ENCODE data around the gene SLC23A1. TPM values are rescaled to one million over a fixed set of nuclear protein-coding genes. Genes with fewer than 3 reads are reported as not detected.

SLC23A1 gene
- total and polyA plus RNA-seq, 2 of the 13 experiments (the other 11 are each of a cell fraction or from before 2014, with no cell fraction given) = 6.0 to 6.6 TPM

DNA sequence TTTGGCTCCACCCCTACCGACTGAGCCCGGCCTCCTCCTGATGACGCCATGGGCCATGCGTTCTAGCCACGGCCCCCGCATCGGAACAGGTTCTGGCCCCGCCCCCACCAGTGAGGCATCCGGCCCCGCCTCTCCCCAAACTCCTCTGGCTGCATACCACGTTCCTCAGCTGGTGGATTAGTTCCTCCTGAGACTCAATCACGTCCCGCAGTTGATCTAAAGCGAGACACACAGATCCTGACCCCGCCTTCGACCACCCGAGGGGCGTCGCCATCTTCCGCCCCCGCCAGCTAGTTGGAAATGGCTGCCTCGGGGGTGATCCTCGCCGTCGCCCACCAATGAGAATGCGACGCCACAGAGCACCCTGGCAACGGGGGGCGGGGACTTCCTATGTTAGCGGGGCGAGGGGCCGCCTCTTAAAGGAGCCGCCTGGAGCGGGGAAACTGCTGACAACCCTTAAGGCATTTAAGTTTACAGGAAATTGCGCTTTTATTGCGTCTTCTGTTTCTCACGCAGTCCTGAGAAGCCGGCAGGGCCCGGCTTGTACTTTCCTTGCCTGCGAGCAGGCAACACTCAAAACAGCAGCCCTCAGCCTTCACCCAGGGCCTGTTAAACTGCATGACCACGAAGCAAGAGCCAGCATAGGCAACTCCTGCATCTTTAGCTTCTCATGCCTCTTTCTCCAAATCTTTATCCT lies 20.8 kb upstream of the SLC23A1 start, which contains the start of gene SPATA24 (continued):
- TF ChIP-seq NCOR1 (IDR thresholded peaks at IDR 0.05; ENCODE audit: borderline replicate concordance, low read length) = peak; percentile 41; the same call in 1 of the 2 replicates
- TF ChIP-seq, protein P1, sequence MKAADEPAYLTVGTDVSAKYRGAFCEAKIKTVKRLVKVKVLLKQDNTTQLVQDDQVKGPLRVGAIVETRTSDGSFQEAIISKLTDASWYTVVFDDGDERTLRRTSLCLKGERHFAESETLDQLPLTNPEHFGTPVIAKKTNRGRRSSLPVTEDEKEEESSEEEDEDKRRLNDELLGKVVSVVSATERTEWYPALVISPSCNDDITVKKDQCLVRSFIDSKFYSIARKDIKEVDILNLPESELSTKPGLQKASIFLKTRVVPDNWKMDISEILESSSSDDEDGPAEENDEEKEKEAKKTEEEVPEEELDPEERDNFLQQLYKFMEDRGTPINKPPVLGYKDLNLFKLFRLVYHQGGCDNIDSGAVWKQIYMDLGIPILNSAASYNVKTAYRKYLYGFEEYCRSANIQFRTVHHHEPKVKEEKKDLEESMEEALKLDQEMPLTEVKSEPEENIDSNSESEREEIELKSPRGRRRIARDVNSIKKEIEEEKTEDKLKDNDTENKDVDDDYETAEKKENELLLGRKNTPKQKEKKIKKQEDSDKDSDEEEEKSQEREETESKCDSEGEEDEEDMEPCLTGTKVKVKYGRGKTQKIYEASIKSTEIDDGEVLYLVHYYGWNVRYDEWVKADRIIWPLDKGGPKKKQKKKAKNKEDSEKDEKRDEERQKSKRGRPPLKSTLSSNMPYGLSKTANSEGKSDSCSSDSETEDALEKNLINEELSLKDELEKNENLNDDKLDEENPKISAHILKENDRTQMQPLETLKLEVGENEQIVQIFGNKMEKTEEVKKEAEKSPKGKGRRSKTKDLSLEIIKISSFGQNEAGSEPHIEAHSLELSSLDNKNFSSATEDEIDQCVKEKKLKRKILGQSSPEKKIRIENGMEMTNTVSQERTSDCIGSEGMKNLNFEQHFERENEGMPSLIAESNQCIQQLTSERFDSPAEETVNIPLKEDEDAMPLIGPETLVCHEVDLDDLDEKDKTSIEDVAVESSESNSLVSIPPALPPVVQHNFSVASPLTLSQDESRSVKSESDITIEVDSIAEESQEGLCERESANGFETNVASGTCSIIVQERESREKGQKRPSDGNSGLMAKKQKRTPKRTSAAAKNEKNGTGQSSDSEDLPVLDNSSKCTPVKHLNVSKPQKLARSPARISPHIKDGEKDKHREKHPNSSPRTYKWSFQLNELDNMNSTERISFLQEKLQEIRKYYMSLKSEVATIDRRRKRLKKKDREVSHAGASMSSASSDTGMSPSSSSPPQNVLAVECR (CRISPR knock-in tag; IDR thresholded peaks at IDR 0.05; ENCODE audit: borderline replicate concordance) = peak; percentile 84; the same call in 1 of the 2 replicates
- TF ChIP-seq ZBTB21 (CRISPR knock-in tag; IDR thresholded peaks at IDR 0.05) = peak; percentile 20; the same call in 1 of the 2 replicates
- TF ChIP-seq KDM5B (CRISPR knock-in tag; IDR thresholded peaks at IDR 0.05; ENCODE audit: borderline replicate concordance) = peak; percentile 41; the same call in 1 of the 2 replicates
- peak; percentile 75 for TF ChIP-seq YEATS4 (CRISPR knock-in tag; IDR thresholded peaks at IDR 0.05; ENCODE audit: borderline replicate concordance)
- TF ChIP-seq, protein P2, sequence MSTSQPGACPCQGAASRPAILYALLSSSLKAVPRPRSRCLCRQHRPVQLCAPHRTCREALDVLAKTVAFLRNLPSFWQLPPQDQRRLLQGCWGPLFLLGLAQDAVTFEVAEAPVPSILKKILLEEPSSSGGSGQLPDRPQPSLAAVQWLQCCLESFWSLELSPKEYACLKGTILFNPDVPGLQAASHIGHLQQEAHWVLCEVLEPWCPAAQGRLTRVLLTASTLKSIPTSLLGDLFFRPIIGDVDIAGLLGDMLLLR (CRISPR knock-in tag; IDR thresholded peaks at IDR 0.05) = 0 out of 2 replicates have a peak, but pooled peaks have one; percentile 31
- TF ChIP-seq ZNF878 (CRISPR knock-in tag; IDR thresholded peaks at IDR 0.05) = peak; percentile 52; the same call in 1 of the 2 replicates
- no peak for TF ChIP-seq NFE2L2 (IDR thresholded peaks at IDR 0.05; ENCODE audit: low read length)
- no peak for TF ChIP-seq ADNP (CRISPR knock-in tag; IDR thresholded peaks at IDR 0.05)
- peak; percentile 51; the same call in 1 of the 2 replicates for TF ChIP-seq ZBTB38 (CRISPR knock-in tag; IDR thresholded peaks at IDR 0.05)
- TF ChIP-seq, protein P3, sequence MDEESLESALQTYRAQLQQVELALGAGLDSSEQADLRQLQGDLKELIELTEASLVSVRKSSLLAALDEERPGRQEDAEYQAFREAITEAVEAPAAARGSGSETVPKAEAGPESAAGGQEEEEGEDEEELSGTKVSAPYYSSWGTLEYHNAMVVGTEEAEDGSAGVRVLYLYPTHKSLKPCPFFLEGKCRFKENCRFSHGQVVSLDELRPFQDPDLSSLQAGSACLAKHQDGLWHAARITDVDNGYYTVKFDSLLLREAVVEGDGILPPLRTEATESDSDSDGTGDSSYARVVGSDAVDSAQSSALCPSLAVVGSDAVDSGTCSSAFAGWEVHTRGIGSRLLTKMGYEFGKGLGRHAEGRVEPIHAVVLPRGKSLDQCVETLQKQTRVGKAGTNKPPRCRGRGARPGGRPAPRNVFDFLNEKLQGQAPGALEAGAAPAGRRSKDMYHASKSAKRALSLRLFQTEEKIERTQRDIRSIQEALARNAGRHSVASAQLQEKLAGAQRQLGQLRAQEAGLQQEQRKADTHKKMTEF (CRISPR knock-in tag; IDR thresholded peaks at IDR 0.05) = peak; percentile 83
- TF ChIP-seq, protein P4, sequence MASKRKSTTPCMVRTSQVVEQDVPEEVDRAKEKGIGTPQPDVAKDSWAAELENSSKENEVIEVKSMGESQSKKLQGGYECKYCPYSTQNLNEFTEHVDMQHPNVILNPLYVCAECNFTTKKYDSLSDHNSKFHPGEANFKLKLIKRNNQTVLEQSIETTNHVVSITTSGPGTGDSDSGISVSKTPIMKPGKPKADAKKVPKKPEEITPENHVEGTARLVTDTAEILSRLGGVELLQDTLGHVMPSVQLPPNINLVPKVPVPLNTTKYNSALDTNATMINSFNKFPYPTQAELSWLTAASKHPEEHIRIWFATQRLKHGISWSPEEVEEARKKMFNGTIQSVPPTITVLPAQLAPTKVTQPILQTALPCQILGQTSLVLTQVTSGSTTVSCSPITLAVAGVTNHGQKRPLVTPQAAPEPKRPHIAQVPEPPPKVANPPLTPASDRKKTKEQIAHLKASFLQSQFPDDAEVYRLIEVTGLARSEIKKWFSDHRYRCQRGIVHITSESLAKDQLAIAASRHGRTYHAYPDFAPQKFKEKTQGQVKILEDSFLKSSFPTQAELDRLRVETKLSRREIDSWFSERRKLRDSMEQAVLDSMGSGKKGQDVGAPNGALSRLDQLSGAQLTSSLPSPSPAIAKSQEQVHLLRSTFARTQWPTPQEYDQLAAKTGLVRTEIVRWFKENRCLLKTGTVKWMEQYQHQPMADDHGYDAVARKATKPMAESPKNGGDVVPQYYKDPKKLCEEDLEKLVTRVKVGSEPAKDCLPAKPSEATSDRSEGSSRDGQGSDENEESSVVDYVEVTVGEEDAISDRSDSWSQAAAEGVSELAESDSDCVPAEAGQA (IDR thresholded peaks at IDR 0.05; ENCODE audit: low read depth) = peak; percentile 75
- TF ChIP-seq, protein P4 (CRISPR knock-in tag; IDR thresholded peaks at IDR 0.05; ENCODE audit: borderline replicate concordance) = no peak

Data from HepG2 (cell line).